ENCODE measurements around the gene OR51V1. TPM values are rescaled to one million over a fixed set of nuclear protein-coding genes. Genes with fewer than 3 reads are reported as not detected.
"Not testable (repeated sequence)": the region's sequence is repeated elsewhere in the genome, so short reads cannot be mapped to it uniquely, and the experiment has no call there.

Gene OR51V1
- total RNA-seq, 1 donor from 2014 or later, result not detected

GRCh38 chr11:5165898-5166297, 34.6 kb downstream of the OR51V1 start:
- intact Hi-C loops (cut with micrococcal nuclease), result not testable (repeated sequence)

GRCh38 chr11:5164807-5165206, 35.7 kb downstream of the OR51V1 start:
- intact Hi-C loops (cut with micrococcal nuclease), result not testable (repeated sequence)

GRCh38 chr11:5161045-5161444, 39.4 kb downstream of the OR51V1 start:
- intact Hi-C loops (cut with micrococcal nuclease), result not testable (repeated sequence)

- intact Hi-C loops (cut with micrococcal nuclease), result not testable (repeated sequence)
Measured at GRCh38 chr11:5160217-5160616, 40.3 kb downstream of the OR51V1 start.

GRCh38 chr11:5159806-5160205, 40.7 kb downstream of the OR51V1 start:
- intact Hi-C loops (cut with micrococcal nuclease), result no loop called here

GRCh38 chr11:5154657-5155056, 45.8 kb downstream of the OR51V1 start, which contains the start of gene OR52A1:
Gene OR52A1, minus strand, starts transcription at chr11:5154757. Its CDS starts 2,388 bp downstream, at chr11:5152369.
- intact Hi-C loops (cut with micrococcal nuclease), result no loop called here

- intact Hi-C loops (cut with micrococcal nuclease), result no loop called here
Measured at GRCh38 chr11:5153574-5154431, 46.7 kb downstream of the OR51V1 start.

GRCh38 chr11:5151713-5152153, 48.7 kb downstream of the OR51V1 start:
- intact Hi-C loops (cut with micrococcal nuclease), result no loop called here

Other genes starting within 250 kb of the OR51V1 start
- not detected in 2 replicates for gene OR51A2, start 245.0 kb downstream of the OR51V1 start, total RNA-seq
- not detected in 2 replicates for gene OR51L1, start 205.8 kb downstream of the OR51V1 start, total RNA-seq
- gene OR52J3, start 154.2 kb downstream of the OR51V1 start, total RNA-seq, result not detected in 2 replicates
- gene OR52E2, start 141.1 kb downstream of the OR51V1 start, total RNA-seq, result not detected in 2 replicates
- not detected in 2 replicates for gene OR52E1, start 131.1 kb downstream of the OR51V1 start, total RNA-seq
- not detected in 2 replicates for gene OR52A5, start 62.3 kb downstream of the OR51V1 start, total RNA-seq
- not detected in 2 replicates for gene OR52A1, start 45.9 kb downstream of the OR51V1 start, total RNA-seq
- gene HBB, start 26.4 kb upstream of the OR51V1 start, total RNA-seq, result not detected in 2 replicates
- gene HBD, start 33.8 kb upstream of the OR51V1 start, total RNA-seq, result not detected in 2 replicates
- not detected in 2 replicates for gene HBG1, start 49.2 kb upstream of the OR51V1 start, total RNA-seq
- not detected in 2 replicates for gene HBG2, start 54.1 kb upstream of the OR51V1 start, total RNA-seq
- not detected in 2 replicates for gene HBE1, start 69.3 kb upstream of the OR51V1 start, total RNA-seq
- not detected in 2 replicates for gene OR51B4, start 101.3 kb upstream of the OR51V1 start, total RNA-seq
- gene OR51B2, start 123.6 kb upstream of the OR51V1 start, total RNA-seq, result not detected in 2 replicates
- gene OR51B5, start 142.8 kb upstream of the OR51V1 start, total RNA-seq, result not detected in 2 replicates
- gene OR51B6, start 150.8 kb upstream of the OR51V1 start, total RNA-seq, result not detected in 2 replicates
- gene OR51M1, start 183.1 kb upstream of the OR51V1 start, total RNA-seq, result not detected in 2 replicates
- not detected in 2 replicates for gene OR51Q1, start 221.4 kb upstream of the OR51V1 start, total RNA-seq
- gene OR51I1, start 240.8 kb upstream of the OR51V1 start, total RNA-seq, result not detected in 2 replicates
- not detected in 2 replicates for gene OR51I2, start 248.6 kb upstream of the OR51V1 start, total RNA-seq

Measured in T-helper 1 cell treated with Interleukin-12 subunit alpha and Interleukin-12 subunit beta and Interleukin-4 antibody, amounts not matched to agents 30 ng/mL and 1 ng/mL, for 36 hours (primary cell).